GM12873 (cell line): ENCODE results near the gene ZNF330.

Source experiments
- TF ChIP-seq, protein P1 (sequence below): IDR thresholded peaks from 2 replicates; pipeline ENCODE4 v1.5.1; 2012; ENCODE audit warnings: low read depth, mild to moderate bottlenecking, moderate library complexity, low read length, control low read depth; ENCODE audit not compliant: insufficient read depth; ENCODE audit errors: missing control alignments

ZNF330 gene

DNA sequence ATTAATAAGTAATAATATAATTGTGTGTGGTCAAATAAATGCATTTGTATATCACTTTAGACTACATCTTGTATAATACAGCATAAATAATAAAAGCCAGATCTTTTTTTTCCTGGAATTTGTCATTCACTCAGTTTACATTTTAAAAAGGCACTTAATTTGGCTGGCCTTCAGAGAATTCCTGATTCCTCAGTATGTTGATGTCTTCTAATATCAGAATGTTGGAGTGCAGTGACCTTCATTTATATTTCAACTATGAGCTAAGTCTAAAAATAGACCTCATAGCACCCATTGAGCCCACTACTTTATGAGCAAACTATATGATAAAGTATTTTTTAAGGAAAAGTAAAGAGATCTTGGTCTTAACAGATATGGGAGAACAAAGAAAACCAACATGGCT, 27.8 kb downstream of the ZNF330 start:
- TF ChIP-seq, protein P1, sequence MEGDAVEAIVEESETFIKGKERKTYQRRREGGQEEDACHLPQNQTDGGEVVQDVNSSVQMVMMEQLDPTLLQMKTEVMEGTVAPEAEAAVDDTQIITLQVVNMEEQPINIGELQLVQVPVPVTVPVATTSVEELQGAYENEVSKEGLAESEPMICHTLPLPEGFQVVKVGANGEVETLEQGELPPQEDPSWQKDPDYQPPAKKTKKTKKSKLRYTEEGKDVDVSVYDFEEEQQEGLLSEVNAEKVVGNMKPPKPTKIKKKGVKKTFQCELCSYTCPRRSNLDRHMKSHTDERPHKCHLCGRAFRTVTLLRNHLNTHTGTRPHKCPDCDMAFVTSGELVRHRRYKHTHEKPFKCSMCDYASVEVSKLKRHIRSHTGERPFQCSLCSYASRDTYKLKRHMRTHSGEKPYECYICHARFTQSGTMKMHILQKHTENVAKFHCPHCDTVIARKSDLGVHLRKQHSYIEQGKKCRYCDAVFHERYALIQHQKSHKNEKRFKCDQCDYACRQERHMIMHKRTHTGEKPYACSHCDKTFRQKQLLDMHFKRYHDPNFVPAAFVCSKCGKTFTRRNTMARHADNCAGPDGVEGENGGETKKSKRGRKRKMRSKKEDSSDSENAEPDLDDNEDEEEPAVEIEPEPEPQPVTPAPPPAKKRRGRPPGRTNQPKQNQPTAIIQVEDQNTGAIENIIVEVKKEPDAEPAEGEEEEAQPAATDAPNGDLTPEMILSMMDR = no peak

DNA sequence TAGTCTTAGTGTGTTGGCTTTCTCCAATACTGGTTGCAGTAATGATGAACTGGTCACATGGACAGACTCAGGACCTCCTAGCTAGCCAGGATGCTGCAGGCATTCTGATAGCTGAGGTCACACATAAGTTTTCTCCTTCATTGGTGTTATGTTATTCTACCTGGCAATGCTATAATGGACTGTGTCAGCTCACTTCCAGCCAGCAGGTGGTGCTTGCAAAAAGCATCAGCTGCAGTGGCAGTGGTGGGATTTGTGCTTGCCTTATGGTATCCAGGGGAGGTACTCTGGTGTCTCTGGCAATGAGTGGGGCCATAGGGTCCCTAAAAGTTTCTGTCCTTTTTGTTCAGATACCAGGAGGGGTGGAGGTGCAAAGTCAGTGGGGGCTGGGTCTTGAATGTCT, 33.6 kb downstream of the ZNF330 start:
- TF ChIP-seq, protein P1 = peak; percentile 42

DNA sequence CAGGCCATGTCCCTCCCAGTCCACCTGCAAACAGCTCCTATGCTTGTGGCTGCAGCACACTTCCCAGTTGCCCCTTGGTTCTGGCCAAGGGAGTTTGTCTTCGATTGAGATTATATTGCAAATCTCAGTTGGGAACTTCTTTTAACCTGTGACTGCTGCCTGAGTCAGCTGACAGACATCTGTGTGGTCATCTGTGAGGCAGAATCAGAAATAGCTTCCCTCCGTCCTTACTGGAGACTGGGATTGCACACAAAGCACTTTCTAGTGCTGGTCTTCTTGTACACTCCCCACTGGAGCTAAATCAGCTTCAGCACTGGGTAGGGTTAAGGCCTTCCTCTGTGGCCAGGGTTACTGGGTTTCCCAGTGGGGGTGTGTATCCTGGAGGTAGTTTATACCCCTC, 34.3 kb downstream of the ZNF330 start:
- TF ChIP-seq, protein P1 = no peak

DNA sequence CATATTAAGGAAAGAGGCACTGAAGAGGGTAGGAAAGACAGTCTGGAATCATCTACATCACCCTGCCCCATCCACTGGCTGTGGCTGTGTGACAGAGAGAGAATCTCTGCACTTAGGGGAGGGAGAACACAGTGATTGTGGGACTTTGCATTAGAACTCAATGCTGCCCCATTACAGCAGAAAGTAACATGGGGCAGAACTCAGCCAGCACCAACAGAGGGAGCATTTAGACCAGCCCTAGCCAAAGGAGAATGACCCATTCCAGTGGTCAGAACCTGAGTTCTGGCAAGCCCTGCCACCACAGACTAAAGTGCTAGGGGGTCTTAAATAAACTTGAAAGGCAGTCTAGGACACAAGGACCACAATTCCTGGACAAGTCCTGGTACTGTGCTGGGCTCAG, 37.9 kb downstream of the ZNF330 start:
- TF ChIP-seq, protein P1 = no peak

GRCh38 chr4:141275834-141276233, 55.1 kb downstream of the ZNF330 start:
- TF ChIP-seq, protein P1 = no peak

DNA sequence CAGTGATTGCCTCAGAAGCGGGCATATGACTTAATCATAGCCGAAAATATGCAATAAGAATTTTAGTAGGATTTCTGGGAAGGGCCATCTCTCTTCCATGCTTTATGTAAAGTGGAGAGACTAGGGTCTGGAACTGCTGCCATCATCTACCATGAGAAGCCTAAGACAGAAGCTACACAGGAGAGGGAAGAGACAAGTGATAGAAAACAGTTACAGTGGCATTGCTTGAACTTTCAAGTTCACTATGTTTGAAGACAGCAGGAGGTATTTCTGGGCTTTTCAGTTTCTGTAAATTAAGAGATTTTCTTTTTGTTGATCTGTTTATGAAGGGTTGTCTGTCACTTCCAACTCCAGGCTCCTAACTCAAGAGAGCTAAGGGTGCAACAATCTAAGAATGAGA, 62.5 kb downstream of the ZNF330 start:
- TF ChIP-seq, protein P1 = no peak

- TF ChIP-seq, protein P1 = no peak
These were observed 62.9 kb downstream of the ZNF330 start for GRCh38 chr4:141283563-141283962.
